Adrenal gland (tissue), 5 donors: ENCODE data around the gene PRR33.

Experiments used
- CTCF ChIP-seq, 6 experiments: fragments of 450-650 bp in 4 of 6; fragments of 200-600 bp in 2 of 6; sonication (generic) in 1 of 6; IDR thresholded peaks; 1 replicate in 5 of 6; 2 replicates in 1 of 6; pipeline versions ENCODE4 v1.5.1 to v1.8.0; 2016 to 2021; ENCODE audit warnings: antibody characterized with exemption in 6 of 6, mild to moderate bottlenecking in 2 of 6, moderate library complexity in 1 of 6
- POLR2A ChIP-seq, 2 donors: fragments of 450-650 bp; IDR thresholded peaks; one replicate each; pipeline ENCODE4 v1.6.1; 2017; ENCODE audit warnings: antibody characterized with exemption in 2 of 2, mild to moderate bottlenecking in 2 of 2, moderate library complexity in 1 of 2
- donor health status: DM: no; HTN: no; CAD: no.

- TF ChIP-seq POLR2A (IDR thresholded peaks at IDR 0.05): no peak
- TF ChIP-seq CTCF (IDR thresholded peaks at IDR 0.05): no peak
These were observed 10.8 kb downstream of the PRR33 start for GRCh38 chr11:1880746-1881441.
